ENCODE measurements around the gene TMEM184B. TPM values are rescaled to one million over a fixed set of nuclear protein-coding genes. Genes with fewer than 3 reads are reported as not detected.

TMEM184B gene
- total and polyA plus RNA-seq, 10 of the 15 experiments (the other 5 are each of a cell fraction or from before 2014, with no cell fraction given) = 0.56 to 22.4 (median 7.9) TPM

DNA sequence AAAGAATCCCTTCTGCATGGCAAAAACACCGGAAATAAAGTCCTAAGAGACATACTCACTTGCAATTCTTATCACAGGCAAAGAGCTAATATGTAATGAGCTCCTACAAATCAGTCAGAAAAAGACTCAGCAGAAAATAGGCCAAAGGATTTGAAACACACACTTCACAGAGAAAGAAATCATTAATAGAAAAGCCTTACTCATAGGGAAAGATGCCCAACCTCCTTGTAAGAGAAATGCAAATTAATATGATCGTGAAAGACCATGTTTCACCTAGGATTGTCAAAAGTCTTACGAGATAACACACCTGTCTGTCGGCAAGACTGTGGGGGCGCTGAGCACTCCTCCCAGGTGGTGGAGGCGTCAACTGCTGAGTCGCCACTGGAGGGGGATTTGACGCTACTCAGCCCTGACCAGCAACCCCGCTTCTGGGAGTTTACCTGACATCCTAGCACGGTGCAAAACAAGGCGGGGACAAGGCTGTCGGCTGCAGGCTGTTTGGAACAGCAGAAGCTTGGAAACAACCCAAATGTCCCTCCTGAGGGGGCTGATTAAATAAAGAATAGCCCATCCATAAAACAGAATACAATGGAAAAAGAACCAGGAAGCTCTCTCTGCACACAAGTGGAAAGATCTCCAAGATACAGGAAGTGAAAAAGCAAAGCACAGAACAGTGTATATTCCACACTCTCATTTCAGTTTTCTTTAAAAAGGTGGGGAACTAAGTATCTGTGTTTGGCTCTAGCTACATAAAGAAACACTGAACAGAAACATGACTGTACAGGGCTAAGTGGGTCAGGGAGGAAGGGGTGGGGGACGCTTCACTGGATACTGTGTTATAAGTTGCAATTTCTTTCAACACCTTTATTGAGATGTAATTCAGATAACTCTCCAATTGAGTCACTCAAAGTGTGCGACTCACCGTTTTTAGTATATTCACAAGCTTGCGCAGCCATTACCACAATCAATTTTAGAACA is 33.0 kb upstream of the TMEM184B start (continued):
- TF ChIP-seq CUX1 (IDR thresholded peaks at IDR 0.05; ENCODE audit: insufficient replicate concordance, low read depth, low read length) (no peak), ZBTB11 (CRISPR knock-in tag; IDR thresholded peaks at IDR 0.05) (no peak), CBX5 (IDR thresholded peaks at IDR 0.05; ENCODE audit: low read depth) (0 out of 2 replicates have a peak, but pooled peaks have one; percentile 11), SPI1 (IDR thresholded peaks at IDR 0.05; ENCODE audit: borderline replicate concordance, insufficient read depth, low read depth, low read length) (peak; percentile 82), RUNX3 (IDR thresholded peaks at IDR 0.05; ENCODE audit: low read length) (peak; percentile 38), JUND (IDR thresholded peaks at IDR 0.05; ENCODE audit: low read depth, low read length) (no peak), STAT3 (IDR thresholded peaks at IDR 0.05; ENCODE audit: low read depth, low read length) (no peak), BHLHE40 (IDR thresholded peaks at IDR 0.05; ENCODE audit: borderline replicate concordance in 1 of 2, low read depth in 2 of 2, low read length in 1 of 2) (peak; percentile 63 to 85), MEF2B (IDR thresholded peaks at IDR 0.05; ENCODE audit: partially characterized antibody, poor library complexity, severe bottlenecking) (peak; percentile 59), HDGF (IDR thresholded peaks at IDR 0.05) (no peak)

Data from GM12878 (cell line).